GM18870 (cell line): Measurements from ENCODE around the gene ALKBH3.

Source experiments
- ATAC-seq: cut with Tn5 transposase; IDR thresholded peaks from one replicate; pipeline ENCODE4 v1.9.1; 2021; ENCODE audit warnings: moderate library complexity; ENCODE audit not compliant: unreplicated experiment

Gene ALKBH3

DNA sequence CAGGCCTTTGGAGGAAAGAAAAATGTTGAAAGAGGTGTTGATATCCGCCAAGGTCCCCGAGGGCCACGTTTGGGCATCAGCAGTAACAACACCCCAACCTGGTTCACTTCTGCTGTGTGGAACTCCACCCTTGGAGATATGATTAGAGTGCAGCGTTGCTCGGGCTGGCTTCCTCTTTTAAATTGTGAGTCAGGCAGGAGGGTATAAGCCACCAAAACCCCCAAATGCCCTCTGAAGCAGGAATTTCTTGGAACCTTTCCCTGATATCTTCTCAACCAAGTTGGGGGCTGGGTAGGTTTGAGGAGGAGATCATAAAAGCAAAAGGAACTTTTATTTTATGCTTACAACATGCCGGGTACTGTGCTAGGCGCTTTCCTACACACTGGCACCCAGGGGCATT is 55.4 kb downstream of the ALKBH3 start:
- no peak for ATAC-seq

DNA sequence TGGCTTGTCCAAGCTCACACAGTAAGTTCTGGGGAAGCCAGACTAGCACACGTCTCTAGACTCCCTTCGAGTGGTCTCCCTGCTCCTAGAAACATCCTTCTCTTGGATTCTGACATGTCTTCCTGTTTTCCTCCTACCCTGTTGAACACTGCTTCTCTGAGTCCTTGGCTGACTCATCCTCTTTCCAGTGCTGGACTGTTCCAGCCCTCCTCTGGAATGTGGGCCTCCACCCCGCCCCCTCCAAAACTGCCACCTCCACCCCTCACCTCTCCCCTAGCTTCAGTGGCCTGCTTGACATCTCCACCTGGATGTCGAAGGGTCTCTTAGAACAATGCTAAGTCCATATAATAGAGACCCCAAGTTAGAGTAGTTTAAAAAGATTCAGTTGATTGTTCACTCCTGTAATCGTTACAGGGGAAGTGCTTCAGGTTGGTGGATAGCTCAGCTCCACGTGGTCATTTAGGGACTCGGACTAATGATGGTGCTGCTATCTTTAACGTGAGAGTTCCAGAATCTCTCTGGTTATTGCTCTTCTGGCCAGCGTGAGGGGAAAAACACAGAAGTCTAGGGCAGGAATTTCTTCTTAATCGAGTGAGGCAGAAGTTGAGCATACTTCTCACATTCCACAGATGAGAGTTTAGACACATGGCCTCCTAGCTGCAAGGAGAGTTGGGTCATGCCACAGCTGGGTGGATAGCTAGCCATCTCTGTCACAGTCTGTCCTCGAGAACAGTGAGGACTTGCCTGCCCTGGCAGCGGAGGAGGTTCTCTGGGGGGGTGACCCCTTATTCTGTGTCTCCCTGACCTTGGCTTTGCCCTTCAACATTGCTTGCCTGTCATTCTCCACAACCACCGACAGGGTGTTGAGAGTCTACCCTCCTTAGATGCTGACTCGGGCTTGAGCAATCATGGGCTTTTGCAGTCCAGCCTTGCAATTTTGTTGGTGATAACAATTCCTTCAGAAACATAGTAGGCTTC is 57.1 kb downstream of the ALKBH3 start:
- ATAC-seq, result no peak

DNA sequence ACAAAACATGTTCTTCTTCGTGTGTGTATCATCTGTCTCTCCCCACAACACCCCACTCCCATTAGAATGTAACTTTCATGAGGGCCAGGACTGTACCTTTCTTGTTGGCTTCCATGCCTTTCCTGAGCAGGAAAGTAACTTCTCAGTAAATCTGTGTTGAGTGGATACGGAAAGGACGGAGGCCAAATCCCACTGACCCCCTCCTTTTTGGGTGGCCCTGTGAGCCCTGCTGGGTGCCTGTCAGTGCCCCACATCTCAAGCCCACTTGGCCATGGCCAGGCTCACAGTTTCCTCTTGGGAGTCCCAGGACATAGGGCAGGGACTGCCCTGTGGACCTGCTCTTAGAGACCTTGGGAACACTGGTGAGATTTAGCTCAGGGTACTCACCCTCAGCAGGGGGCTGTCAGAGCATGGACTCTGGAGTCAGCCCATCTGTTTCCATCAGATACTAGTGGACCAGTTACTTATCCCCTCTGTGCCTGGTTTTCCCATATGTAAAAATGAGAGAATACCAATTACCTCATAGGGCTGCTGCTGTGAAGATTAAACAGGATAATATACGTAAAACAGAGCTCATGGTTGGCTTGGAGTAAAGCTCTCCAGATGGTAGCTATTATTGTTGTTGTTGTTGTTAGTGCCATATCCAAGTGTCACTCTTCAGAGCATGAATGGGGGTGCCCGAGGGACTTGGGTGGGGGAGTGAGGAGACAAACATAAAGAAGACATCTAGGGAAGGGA is 60.8 kb downstream of the ALKBH3 start:
- ATAC-seq, result no peak

DNA sequence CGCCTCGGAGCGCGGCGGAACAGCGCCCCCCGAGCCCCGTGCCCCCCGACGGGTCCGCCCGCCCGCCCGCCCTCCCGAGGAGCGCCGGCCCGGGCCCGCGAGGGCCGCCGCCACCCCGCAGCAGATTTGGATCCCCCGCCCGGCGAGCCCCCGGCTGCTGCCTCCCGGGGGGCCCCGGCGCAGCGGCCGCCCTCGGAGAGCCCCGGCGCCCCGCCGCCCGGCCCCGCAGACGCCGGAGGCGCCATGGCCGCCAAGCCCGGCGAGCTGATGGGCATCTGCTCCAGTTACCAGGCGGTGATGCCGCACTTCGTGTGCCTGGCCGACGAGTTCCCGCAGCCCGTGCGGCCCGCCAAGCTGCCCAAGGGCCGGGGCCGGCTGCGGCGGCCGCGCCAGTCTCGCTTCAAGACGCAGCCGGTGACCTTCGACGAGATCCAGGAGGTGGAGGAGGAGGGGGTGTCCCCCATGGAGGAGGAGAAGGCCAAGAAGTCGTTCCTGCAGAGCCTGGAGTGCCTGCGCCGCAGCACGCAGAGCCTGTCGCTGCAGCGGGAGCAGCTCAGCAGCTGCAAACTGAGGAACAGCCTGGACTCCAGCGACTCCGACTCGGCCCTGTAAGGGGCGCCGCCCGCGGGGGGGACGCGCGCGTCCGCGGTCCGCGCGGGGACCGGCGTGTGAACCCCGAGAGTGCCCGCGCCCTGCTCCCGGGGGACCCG is 62.2 kb downstream of the ALKBH3 start:
- no peak for ATAC-seq

DNA sequence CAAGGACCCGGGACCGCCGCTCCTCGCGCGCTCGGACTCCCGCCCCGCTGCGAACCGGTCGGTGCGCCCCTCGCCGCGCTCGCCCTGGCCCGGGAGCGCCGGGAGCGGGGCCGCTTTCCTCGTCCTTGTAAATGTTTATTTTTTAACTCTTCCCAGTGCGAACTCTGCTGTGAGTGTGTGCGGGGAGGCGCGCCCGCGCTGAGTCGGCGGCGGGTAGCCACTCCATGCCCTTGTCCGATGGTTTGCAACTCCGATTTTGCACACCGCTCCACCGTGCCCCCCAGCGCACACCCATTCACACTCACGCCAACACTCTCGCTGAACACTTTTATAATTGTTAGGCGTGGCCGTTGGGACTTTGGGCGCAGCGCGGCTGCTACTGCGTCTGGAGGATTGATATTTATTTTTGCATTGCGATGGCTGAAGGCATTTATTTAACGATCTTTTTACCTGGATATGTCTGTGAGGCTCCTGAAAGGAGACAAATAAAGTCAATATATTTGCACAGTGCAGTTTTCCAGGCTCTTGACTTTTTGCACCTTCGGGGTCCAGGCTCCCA is 62.8 kb downstream of the ALKBH3 start:
- ATAC-seq, result no peak

DNA sequence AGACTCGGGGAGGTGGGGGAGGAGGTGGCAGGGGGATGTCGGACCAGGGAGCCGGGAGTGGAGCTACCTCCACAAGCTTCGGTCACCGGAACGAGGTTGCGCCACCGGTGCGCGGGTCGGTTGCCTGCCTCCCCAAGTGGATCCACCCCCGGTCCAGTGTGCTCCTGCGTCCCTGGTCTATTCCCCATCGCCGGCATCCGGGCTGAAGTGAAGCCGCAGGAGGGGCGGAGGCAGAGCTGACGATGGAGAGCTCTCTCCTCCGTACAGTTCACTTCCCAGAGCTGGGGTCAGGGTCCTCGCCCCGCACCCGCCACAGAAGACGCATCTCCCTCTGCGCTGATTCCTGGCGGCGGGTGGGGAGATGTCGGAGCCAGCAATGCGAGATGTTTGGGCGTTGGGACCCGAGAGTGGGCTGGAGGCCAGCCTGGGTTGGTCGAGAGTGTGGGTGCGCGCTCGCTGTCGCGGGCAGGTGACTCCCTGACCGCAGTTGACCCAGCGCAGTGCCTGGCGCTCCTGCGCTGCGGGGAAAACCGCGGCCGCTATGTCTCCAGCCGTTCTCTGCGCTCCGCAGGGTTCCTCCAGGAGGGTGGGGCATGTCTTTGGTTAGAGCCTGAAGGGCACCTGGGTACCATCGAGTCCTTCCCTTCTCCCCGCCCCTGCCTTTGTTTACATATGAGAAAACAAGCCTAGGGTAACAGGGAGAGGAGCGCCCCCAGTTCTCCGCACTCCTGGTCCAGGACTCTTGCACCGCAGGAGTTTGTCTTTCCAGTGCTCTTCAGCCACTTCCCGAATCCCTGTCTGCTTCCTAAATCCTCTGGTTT is 63.5 kb downstream of the ALKBH3 start:
- ATAC-seq, result no peak

DNA sequence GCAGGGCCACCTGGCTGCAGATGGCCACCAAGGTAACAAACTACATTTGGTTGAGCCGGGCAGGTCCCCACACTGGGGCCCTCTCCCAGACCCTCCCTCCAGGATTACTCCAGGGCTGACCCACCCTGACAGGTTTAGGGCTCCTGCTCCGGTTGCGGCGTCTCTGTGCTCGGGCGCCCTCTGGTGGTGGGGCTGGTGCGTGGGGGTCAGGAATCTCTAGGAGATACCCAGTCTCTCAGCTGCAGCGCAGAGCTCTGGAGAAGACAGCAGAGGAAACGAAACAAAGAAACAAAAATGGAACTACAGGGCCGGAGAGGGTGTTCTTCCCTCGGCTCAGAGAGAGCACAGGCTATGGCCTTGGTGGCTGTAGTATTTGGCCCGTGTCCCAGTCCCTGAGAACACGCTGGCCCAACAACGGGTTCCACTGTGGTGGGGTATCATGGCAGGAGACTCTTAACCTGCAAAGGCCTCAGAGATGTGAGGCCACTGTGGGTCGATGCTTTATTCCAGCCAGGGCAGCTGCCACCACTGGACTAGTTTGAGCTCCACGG is 64.2 kb downstream of the ALKBH3 start:
- ATAC-seq, result no peak

DNA sequence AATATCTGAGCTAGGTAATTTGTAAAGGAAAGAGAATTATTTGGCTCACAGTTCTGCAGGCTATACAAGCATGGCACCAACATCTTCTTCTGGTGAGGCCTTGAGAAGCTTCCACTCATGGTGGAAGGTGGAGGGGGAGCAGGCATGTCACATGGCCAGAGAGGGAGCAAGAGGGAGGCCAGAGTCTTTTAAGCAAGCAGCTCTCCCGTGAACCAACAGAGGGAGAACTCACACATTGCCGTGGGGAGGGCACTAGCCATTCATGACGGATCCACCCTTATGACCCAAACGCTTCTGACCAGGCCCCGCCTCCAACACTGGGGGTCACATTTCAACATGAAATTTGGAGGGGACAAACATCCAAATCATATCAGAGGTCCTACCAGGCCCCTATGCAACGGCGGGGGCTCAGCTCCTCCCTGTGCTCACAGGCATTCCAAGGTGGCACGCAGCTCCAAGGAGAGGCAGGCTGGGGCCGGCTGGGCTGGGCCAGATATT is 66.4 kb downstream of the ALKBH3 start:
- ATAC-seq, result no peak

DNA sequence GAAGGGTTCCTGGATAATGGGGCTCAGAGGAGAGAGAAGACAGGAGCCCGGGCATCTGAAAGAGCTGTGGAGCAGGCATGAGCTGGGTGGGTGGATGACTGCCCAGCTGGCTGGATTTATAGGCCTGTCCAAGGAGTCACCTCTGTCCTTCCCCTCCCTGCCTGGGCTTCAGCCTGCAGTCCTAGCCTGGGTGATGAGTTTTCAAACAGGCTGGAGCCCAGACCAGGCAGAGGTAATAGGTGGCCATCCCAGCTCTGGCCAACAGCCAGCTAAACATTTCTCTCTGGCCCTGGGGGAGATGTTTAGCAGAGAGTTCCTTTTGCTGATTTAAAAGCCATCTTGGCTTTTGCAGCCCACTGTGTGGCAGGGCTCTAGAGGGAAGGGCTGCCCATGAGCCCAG is 67.2 kb downstream of the ALKBH3 start:
- ATAC-seq, result no peak

DNA sequence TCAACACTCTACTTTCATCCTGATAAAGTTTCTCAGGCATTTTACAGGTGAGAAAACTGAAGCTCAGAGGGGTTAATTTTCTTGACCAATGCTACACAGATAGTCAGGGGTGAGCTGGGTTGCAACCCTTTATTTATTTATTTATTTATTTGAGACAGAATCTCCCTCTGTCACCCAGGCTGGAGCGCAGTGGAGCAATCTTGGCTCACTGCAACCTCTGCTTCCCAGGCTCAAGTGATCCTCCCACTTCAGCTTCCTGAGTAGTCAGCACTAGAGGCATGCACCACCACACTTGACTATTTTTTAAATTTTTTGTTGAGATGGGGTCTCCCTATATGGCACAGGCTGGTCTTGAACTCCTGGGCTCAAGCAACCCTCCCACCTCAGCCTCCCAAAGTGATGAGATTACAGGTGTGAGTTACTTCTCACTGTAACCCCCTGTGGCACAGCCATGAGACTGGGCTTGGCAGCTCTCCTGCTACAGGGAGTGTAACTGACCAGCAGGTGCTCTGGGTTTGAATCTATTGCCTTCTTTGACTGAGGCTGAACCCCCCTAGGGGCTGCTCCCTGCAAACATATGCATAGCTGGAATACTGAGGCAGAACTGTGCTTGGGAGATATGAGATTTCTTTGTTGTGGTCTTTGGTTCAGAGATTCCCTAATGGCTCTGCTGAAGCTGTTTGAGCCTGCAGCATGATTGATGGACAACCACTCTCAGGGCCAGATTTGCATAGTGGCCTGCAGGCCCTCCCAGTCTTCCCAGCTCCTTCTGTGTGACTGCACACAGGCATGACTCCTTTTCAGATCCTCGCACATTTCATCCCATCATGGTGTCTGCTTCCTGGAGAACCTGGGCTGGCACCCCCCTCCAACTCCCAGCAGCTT is 68.0 kb downstream of the ALKBH3 start:
- no peak for ATAC-seq

DNA sequence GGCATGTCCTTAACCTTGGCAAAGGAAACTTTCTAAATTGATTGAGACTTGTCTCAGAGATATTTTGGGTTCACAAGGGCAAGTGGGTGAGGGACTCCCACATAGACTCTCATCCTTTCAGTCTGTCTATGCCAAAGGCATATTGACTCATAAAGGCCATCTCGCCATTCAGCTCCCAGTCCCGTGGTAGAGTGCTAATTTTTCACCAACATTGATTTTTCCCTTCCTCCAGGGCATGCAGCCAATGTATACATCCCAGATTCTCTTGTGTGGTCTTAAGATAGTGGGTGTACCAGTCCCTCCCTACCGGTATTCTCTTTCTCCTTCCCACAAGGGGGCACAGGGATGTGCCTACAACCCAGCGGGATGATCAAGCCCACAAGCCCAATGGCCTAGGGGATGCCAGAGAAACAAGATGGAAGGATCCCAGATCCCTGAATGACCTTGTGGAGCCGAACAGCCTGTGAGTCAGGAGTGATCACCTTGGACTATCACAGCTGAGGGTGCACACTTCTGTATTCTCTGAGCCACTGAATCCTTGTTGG is 69.8 kb downstream of the ALKBH3 start:
- ATAC-seq, result no peak

DNA sequence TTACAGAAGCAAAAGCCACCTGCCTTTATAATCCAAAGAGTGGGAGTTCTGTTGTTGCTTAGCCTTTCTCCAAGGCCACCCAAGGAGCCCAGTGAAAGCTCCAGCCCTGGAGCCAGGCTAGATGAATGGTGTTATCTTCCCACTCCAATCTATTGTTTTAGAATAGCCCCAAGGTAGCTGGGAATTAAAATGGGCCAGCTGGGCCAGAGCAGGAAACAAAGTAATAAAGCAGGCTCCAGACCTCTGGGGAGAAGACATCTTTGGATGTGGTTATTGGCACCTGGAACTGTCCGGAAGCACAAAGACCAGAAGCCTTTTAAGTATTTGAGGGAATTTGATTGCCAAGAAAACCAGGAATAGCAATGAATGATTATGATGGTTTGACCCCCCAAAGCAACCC is 70.6 kb downstream of the ALKBH3 start:
- ATAC-seq, result no peak

DNA sequence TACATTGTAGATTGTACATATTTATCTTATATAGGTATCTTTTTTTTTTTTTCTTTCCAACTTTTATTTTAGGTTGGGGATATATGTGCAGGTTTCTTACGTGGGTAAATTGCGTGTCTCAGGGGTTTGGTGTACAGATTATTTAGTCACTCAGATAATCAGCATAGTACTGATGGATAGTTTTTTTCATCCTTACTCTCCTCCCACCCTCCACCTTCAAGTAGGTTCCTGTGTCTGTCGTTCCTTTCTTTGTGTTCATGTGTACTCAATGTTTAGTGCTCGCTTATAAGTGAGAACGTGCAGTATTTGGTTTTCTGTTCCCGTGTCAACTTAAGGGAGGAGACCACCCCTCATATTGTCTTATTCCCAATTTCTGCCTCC is 71.4 kb downstream of the ALKBH3 start:
- no peak for ATAC-seq

DNA sequence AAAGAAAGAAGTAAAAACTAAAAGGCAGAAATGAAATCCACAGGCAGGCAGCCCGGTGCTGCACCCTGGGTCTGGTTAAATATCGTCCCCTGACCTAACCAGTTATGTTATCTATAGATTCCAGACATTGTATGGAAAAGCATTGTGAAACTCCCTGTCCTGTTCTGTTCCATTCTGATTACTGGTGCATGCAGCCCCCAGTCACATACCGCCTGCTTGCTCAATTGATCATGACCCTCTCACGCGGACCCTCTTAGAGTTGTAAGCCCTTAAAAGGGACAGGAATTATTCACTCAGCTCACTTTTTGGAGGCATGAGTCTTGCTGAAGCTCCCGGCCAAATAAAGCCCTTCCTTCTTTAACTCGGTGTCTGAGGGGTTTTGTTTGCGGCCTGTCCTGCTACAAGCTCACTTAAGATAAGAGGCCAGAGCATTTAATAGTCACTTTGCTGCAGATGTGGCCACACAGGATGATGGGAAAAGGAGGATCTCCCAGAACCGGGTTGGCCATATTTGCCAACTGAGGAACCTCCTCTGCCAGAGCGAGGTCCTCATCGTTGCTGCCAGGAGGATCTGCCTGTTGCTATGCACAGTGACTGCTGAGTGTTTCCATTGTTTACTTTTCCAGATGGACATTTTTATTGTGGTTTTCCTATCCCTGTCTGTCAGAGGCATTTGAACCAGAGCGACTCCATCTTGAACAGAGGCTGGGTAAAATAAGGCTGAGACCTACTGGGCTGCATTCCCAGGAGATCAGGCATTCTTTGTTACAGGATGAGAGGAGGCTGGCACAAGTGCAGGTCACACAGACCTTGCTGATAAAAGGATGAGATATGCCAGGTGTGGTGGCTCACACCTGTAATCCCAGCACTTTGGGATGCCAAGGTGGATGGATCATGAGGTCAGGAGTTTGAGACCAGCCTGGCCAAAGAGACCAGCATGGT is 72.0 kb downstream of the ALKBH3 start:
- ATAC-seq, result no peak

DNA sequence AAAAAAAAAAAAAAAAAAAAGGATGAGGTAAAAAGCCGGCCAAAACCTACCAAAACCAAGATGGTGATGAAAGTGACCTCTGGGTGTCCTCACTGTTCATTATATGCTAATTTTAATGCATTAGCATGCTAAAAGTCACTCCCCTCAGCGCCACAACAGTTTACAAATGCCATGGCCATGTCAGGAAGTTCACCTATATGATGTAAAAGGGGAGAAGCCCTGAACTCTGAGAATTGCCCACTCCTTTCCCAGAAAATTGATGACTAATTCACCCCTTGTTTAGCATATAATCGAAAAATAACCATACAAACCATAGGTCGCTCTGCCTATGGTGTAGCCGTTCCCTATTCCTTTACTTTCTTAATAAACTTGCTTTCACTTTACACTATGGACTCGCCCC is 72.9 kb downstream of the ALKBH3 start:
- no peak for ATAC-seq

DNA sequence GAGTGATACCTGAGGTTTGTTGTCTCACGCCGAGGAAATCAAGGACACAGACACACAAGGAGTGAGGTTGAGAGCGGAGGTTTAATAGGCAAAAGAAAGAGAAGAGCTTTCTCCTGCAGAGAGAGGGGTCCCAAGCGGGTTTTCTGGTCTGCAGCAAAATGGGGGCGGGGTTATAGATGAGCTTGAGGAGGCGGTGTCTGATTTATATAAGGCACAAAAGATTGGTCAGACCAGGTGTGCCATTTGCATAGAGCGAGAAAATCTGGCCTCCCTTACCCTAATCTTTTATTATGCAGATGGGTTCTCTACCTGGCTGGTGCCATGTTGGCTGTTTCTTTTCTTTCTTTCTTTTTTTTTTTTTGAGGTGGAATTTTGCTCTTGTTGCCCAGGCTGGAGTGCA is 73.6 kb downstream of the ALKBH3 start:
- no peak for ATAC-seq

DNA sequence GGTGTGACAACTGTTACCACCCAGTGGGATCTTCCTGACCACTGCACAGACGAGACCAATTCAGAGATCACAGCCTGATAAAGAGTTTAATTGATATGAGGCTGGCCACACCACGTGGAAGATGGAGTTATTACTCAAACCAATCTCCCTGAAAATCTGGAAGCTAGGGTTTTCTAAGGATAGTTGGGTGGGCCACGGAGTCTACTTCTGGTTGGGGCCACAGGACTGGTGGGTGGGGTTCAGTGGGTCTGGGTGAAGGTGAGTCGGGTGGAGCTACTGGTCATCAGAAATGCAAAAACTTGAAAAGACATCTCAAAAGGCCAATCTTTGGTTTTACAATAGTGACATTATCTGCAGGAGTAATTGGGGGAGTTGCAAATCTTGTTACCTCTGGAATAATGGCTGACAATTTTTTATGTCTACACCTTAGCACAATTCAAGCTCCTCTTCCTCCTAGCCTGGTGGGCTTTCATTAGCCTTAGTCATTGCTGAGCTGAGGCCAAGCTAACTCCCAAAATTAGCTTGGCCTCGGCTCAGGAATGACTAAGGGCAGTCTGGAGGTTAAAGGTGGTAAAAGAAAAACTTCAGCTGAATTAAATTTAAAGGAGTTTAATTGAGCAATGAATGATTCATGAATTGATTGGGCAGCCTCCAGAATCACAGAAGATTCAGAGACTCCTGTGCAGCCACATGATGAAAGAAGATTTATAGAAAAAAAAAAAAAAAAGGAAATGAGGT is 74.9 kb downstream of the ALKBH3 start:
- no peak for ATAC-seq
